ENCODE measurements around the gene CRB2. TPM values are rescaled to one million over a fixed set of nuclear protein-coding genes. Genes with fewer than 3 reads are reported as not detected.

CRB2 gene
- total RNA-seq, 1 experiment from 2014 or later: 3.6 TPM

- Histone ChIP-seq H4K91ac (ENCODE audit: insufficient read length, low read depth, low read length) (no peak overlapping the region), H4K8ac (replicated peaks; ENCODE audit: insufficient read length, low read depth, low read length) (no peak overlapping the region), H3K18ac (ENCODE audit: insufficient read length, low read depth, low read length) (no peak overlapping the region), H3K23me2 (ENCODE audit: insufficient read length, low read depth, low read length, poor library complexity, severe bottlenecking) (no peaks in the 10 kb centered on the region), H2AK5ac (ENCODE audit: insufficient read length, low read length) (no peak overlapping the region), H3K9me3 (ENCODE audit: control insufficient read depth, low read depth, low read length) (no peaks in the 10 kb centered on the region), H3T11ph (ENCODE audit: low read length) (no peak overlapping the region), H2BK20ac (ENCODE audit: low read depth, low read length, poor library complexity, severe bottlenecking) (no peak overlapping the region), H2BK120ac (ENCODE audit: low read depth, low read length, poor library complexity, severe bottlenecking) (no peak overlapping the region), H2BK5ac (ENCODE audit: insufficient read length, low read length) (no peak overlapping the region), H3K79me1 (ENCODE audit: insufficient read depth, low read depth, low read length, poor library complexity, severe bottlenecking) (no peaks in the 10 kb centered on the region), H3K79me2 (ENCODE audit: insufficient read depth, low read length) (no peaks in the 10 kb centered on the region), H2BK12ac (ENCODE audit: insufficient read length, low read depth, low read length) (no peak overlapping the region), H3K4me2 (ENCODE audit: insufficient read depth, insufficient read length, low read length) (no peak overlapping the region), H3K27me3 (ENCODE audit: insufficient read depth, low read length) (no peaks in the 10 kb centered on the region; the same call in 1 of the 2 replicates), H4K5ac (ENCODE audit: insufficient read length, low read depth, low read length) (no peak overlapping the region), H2AFZ (ENCODE audit: low read length) (no peak overlapping the region), H3K9ac (ENCODE audit: extremely low read depth, insufficient read length, low read length) (no peak overlapping the region), H2BK15ac (ENCODE audit: low read depth, low read length) (no peak overlapping the region), H3K4me1 (ENCODE audit: insufficient read depth, low read length) (no peaks in the 10 kb centered on the region), H3K56ac (ENCODE audit: insufficient read length, low read depth, low read length) (no peak overlapping the region), H4K20me1 (ENCODE audit: control insufficient read depth, insufficient read depth, insufficient read length) (no peaks in the 10 kb centered on the region), H3K23ac (ENCODE audit: insufficient read length, low read depth, low read length) (no peak overlapping the region), H3K27ac (ENCODE audit: insufficient read length, low read depth, low read length) (no peak overlapping the region), H3K14ac (ENCODE audit: insufficient read depth, low read length) (no peak overlapping the region), H3K4ac (ENCODE audit: low read depth, low read length) (no peak overlapping the region)
- peak; percentile 67 for DNase-seq
- peaks cover 19 to 29% of the 10 kb centered on the region in 2 experiments for H3K4me1 Mint-ChIP-seq
- TF ChIP-seq, protein P1, sequence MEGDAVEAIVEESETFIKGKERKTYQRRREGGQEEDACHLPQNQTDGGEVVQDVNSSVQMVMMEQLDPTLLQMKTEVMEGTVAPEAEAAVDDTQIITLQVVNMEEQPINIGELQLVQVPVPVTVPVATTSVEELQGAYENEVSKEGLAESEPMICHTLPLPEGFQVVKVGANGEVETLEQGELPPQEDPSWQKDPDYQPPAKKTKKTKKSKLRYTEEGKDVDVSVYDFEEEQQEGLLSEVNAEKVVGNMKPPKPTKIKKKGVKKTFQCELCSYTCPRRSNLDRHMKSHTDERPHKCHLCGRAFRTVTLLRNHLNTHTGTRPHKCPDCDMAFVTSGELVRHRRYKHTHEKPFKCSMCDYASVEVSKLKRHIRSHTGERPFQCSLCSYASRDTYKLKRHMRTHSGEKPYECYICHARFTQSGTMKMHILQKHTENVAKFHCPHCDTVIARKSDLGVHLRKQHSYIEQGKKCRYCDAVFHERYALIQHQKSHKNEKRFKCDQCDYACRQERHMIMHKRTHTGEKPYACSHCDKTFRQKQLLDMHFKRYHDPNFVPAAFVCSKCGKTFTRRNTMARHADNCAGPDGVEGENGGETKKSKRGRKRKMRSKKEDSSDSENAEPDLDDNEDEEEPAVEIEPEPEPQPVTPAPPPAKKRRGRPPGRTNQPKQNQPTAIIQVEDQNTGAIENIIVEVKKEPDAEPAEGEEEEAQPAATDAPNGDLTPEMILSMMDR (conservative IDR thresholded peaks at IDR 0.05): no peak
- peaks cover 0 to 30% (median 2%) of the 10 kb centered on the region in 3 experiments; a peak in 4 of 7 replicates for H3K36me3 Mint-ChIP-seq (ENCODE audit: insufficient read depth in 1 of 3, low read depth in 3 of 3)
- WGBS (ENCODE audit: extremely low coverage, insufficient read length, low lambda C conversion rate): no CpG with 5 or more reads among the region's 10 CpGs
- H3K4me3 Mint-ChIP-seq: no peak overlapping the region
- peak overlapping the region in 1 of 3 experiments; percentile 65; a peak in 1 of 7 replicates for H3K27ac Mint-ChIP-seq
- peaks cover 21% of the 10 kb centered on the region for H3K27me3 Mint-ChIP-seq (ENCODE audit: low read depth)
- no peaks in the 10 kb centered on the region; a peak in 1 of 5 replicates for H3K9me3 Mint-ChIP-seq
Observed at GRCh38 chr9:123373946-123374345, 17.9 kb downstream of the CRB2 start.

All from H9 (cell line).